SK-N-MC (cell line): ENCODE data around the gene ERP44.

Source experiments
- EZH2 ChIP-seq: fragments of 200-600 bp; sonication (generic); IDR thresholded peaks from one replicate; pipeline ENCODE4 v1.6.1; 2017; ENCODE audit warnings: antibody characterized with exemption
- FOXP2 ChIP-seq: optimal IDR thresholded peaks from 2 replicates; pipeline ENCODE3; 2011; ENCODE audit warnings: mild to moderate bottlenecking, moderate library complexity; ENCODE audit not compliant: insufficient read depth; ENCODE audit errors: extremely low read length, control extremely low read depth
- POLR2AphosphoS5 ChIP-seq: IDR thresholded peaks from 2 replicates; pipeline ENCODE4 v1.6.1; 2012; ENCODE audit warnings: mild to moderate bottlenecking, low read depth, low read length, borderline replicate concordance

DNA sequence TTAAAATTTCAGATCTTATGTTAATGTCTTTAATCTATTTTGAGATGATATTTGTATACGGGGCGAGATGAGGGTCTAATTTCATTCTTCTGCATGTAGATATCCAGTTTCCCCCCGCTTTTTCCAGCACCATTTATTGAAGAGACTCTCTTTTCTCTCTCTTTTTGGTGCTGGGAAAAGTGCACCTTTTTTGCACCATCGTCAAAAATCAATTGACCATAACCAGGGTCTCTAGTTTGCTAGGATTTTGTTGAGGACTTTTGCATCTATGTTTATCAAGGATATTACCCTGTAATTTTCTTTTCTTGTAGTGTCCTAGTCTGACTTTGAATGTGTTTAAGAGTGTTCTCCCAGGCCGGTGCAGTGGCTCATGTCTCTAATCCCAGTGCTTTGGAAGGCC is 99.0 kb downstream of the ERP44 start:
- TF ChIP-seq POLR2AphosphoS5 (no peak), EZH2 (no peak), FOXP2 (no peak)
